HG02678 (cell line): ENCODE measurements around the gene VWF.

Experiments
- ATAC-seq: cut with Tn5 transposase; IDR thresholded peaks from one replicate; pipeline ENCODE4 v1.9.1; 2021; ENCODE audit warnings: mild to moderate bottlenecking, moderate library complexity; ENCODE audit not compliant: unreplicated experiment

The VWF gene

DNA sequence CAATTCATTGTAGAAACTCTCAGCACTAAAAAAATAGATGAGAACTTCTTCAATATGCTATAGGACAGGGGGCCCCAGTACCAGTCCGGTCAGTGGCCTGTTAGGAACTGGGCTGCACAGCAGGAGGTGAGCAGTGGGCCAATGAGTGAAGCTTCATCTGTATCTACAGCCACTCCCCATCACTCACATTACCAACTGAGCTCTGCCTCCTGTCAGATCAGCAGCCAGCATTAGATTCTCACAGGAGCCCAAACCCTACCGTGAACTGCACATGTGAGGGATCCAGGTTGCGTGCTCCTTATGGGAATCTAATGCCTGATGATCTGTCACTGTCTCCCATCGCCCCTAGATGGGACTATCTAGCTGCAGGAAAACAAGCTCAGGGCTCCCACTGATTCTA, 163.7 kb downstream of the VWF start:
- ATAC-seq = no peak

DNA sequence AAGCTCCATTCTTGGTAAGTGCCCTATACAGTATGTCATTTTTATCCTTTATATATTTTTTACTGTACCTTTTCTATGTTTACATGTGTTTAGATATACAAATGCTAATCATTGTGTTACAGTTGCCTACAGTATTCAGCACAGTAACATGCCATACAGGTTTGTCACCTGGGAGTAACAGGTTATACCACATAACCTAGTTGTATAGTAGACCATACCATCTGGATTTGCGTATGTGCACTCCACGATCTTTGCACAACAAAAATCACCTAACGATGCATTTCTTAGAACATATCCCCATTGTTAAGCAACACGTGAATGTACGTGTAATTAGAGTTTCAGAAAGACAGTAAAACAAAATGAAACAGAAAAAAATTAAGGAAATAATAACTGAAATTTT, 167.5 kb downstream of the VWF start:
- ATAC-seq = no peak

DNA sequence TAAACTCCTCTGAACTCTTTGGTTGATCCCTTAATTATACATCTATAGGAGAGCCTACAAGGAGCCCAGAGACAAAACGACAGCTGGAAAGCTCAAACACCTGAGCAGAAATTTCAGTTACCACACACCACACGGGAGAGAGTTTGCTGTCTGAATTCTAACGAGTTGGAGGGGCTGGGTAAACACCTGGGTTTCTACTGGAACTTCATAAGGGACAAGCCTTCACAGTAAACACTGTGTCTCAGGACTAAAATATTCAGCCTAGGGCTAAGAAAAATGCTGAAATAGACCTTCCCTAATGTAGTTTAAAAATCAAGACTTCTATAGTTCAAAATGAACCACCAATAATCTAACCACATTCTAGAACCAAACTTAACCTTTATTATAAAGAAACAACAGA, 169.8 kb downstream of the VWF start:
- ATAC-seq = no peak

DNA sequence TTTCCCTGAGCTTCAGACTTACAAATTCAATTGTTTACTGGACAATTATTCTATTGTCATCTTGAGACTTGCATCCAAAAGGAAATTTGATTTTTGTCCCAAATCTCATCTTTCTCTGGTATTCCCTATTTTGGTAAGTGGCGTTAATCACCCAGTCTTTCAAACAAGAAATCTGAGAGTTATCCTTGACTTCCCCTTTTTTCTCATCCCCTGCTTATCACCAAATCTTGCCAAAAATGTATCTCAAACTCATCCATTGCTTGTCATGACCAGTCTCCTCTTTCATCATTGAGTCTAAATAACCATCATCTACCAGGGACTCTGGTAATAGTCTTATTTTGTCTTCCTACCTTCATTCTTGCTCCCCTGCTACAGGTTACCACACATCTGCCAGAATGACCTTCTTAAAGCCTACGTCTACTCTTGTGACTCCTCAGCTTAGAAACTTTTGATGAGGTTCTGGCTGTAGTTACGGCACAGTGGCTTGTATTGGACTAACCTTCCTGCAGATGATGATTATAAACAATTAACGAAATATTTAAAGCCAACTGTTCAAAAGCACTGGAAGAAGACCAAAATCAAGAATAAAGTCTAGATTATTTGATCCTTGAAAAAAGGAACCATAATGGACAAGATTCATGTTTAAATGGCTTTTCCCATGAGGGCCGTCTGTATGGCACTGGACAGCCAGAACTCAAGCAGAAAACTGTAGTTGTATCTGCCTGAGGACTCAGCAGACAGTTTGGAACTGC, 170.5 kb downstream of the VWF start:
- ATAC-seq = no peak

DNA sequence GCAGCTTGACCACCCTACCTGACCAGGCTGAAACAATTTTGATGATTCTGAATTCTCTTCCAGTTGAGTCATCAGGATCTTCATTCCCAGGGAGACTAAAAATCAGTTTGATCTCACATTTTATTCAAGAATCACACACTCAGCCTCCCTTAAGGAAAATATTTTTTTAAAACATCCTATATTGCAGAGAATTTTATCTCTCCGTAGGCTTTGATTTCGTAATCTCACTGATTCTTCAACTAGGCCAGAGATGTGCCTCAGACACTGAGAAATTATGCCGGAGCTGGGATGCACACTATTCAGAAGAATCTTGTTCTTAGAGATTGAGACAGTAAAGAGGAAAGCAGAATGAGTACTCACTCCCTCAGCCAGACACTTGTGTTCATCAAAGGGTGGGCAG, 172.4 kb downstream of the VWF start:
- no peak for ATAC-seq

DNA sequence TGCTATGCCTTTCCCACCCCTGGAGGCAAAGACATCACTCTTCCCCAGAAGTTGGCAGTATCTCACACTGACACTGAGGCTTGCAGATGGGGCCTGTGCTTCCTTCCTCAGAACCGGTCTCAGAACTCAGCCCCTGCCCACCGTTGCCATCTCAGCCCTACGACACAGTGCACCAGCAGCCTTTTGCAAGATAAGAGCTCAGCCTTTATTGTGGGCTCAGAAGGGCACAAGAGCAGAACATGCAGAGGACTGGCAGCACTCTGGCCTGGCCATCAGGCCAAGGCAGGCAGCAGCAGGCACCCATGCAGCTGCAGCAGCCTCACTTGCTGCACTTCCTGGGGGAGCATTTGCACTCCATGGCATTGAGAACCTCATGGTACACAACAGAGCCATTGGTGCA, 175.8 kb downstream of the VWF start:
- no peak for ATAC-seq

DNA sequence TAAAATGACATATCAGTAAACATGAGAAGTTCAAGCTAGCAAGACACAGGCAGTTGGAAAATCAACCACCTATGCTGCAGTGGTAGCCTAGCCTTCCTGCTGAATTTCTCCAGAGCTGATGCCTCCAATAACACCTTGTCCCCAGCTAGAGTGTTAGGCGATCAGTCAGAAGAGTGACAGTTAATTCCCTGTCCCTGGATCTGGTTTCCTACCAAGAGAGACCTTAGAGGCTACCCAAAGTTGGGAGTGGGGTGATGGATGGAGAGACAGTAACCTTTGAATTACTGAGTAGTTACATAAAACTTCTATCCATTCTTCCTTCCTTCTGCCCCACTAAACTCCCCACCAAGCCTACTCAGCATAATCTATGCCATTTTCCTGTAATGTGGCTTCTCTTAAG, 177.5 kb downstream of the VWF start:
- no peak for ATAC-seq

DNA sequence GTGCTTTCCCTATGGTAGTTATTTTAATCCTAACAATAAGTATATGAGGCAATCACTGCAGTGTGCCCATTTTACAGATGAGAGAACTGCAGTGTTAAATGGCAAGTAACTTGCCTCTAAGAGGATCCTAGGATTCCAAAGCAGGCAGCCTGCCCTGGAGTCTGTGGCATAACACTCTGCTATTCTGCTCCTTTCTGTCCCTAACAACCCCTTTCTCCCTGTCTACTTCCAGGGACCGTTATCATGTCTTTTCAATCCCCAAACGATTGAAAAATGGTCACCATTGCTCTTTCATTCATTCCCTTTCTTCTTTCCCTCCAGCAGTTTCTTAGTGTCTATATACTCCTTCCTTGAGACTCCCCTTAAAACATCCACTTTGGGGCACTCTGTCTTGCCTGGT, 178.1 kb downstream of the VWF start:
- no peak for ATAC-seq

DNA sequence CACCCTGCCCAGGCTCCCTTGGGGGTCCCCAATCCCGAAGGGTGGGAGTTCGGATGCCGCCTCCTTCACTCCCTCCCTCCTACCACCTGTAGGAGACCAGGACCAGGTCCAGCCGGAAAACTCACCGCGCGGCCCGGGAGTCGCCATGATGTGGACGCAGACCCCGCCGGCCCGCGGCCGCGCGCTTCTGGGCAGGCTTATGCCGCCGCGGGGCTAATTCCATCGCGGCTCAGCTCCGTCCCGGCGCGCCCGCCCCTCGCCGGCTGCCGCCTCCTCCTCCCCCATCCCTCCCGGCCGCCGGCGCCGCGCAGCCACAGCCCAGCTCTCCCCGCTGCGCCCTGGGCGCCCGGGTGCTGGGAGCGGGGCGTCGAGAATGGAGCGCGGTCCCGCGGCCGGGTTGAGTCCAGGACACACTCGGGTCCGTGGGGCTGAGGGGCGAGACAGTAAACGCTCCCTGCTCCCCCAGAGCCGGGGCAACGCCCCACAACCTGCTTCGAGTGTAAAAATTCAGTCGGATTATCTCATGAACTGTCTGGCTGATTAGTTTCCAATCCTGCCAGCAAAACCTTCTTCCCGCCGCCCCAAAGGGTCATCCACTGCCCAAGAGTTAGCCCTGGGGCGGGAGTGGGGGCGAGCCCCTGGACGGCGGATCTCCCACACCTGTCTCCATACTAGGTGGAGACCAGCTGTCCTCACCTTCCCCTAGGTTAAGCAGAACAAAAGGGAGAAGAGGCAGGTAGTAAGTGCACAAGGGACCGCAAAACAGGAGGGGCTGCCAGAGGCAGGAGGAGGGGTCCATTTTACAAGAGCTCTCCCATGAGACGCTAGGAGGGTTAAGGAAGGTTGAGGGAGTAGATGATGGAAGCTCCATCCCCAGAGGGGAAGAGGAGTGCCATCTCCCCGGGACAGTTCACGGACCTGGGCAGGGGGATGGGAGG, 179.1 kb downstream of the VWF start, which contains the start of gene ANO2:
Gene ANO2, minus strand, starts transcription at position 189 of the 938 bp plus-strand sequence. Its CDS starts 42 bp downstream, at position 147.
- no peak for ATAC-seq

DNA sequence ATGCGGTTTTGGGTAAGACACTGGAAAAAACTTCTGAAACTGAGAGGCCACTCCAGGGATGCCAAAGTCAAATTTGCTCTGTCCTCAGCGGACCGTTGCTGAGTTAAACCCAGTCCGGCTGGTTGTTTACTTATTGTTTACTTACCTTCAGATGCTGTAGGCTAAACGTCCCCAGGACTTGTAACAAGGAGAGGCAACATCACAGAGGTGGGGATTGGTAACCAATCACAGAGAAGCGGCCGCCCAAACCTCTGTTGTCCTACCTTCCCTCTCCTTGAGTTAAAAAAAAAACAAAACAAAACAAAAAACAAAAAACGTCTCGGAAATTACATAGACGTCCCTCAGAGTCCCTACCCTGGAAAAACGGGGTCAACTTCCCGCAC, 179.8 kb downstream of the VWF start:
- no peak for ATAC-seq

DNA sequence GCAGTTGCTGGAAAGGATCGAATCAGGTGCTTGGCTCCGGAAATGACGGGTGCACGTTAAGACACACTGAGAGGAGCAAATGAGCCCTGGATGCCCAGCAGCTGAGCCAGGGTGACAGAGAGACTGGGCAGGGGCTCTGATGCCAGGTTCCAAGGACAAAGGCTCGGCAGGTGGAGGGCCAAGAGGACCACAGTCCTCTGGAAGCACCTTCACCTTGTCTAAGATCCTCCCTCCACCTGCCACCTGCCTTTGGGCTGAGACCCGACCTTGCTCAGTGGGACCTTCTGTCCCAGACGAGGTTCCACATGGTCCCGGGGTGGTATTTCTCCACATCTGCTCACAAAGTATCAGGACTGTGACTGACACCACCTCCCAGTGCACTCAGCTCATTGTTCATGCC, 180.4 kb downstream of the VWF start:
- no peak for ATAC-seq

DNA sequence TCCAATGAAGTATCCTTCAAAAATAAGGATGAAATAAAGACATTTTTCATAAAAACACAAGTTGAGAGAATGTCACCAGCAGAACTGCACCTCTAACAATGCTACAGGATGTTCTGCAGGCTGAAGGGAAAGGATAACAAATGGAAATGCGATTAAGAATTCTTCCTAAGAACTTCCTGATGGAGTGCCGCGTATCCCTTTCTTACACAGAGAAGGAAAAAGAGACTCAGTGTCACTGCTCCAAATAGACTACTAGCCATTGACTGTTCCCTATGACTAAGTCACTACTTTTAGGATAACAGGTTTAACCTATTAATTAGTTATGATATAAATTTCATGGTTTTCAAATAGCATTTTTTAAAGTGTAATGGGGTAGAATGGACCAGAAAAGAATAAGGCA, 182.6 kb downstream of the VWF start:
- ATAC-seq = no peak

DNA sequence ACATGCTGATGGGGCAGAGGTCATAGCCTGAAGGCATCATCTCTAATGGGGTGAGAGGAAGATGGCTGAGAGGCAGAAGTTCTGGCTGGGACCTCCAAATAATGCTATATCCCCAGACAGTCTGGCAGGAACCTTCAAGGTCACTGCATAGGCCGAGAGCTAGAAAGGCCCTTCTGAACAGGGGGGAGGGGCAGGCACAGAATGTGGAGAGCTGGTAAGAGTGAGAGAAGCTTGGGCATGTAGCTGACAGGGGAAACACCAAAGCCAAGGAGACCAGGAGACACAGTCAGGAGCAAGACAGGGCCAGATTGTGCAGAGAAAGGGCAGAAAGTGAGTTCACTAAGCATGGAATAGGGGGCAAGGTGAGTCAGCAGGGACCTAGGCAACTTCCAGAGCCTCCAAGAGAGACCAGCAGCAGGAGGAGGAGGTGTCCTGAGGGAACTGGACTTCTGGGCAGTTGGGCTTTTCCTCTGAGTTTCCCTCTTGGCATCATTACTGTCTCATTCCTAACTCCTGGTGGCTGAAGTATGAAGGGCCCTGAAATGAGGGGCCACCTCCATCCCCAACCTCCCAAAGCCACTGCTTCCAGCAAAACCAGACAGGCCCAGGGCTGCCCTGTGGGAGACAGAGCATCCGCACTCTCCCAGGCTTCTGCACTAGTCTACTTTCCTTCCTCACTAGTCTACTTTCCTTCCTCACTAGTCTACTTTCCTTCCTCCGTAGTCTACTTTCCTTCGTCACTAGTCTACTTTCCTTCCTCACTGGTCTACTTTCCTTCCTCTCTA, 196.5 kb downstream of the VWF start:
- no peak for ATAC-seq

DNA sequence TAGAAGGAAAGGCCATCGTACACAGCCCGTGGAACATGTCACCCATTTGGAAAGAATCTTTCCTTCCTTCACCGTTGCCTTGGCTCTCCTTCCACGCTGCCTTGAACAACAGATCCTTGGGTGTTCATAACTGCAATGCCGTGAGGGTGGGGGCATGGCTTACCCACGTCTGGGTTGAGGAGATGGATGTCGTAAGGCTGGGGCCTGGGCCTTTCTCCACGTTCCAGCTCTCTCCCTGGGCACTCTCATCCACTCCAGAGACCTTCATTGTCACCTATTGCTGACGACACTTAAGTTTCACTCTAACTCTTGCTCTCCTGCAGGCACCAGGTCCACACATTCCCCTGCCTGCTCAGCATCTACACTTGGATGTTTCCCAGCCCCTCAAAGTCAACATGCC, 198.8 kb downstream of the VWF start:
- ATAC-seq = no peak

DNA sequence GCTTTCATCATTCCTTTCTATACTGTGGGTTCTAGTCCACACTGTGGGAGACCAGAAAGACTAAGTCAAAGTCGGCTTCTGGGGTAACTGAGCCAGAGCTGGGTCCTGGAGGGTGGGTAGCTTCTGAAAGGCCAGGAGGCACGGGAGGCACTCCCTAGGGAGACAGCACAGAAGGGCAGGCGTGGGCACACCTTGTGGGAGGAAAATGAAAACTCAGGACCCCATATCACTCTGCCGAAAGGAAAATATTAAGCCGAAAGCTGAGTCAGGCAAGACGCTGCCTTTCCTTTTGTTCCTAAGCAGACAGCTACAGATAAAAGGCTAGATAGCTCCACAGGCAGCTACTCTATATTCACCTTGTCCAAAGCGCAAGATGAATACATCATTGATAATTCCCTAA, 200.1 kb downstream of the VWF start:
- no peak for ATAC-seq

DNA sequence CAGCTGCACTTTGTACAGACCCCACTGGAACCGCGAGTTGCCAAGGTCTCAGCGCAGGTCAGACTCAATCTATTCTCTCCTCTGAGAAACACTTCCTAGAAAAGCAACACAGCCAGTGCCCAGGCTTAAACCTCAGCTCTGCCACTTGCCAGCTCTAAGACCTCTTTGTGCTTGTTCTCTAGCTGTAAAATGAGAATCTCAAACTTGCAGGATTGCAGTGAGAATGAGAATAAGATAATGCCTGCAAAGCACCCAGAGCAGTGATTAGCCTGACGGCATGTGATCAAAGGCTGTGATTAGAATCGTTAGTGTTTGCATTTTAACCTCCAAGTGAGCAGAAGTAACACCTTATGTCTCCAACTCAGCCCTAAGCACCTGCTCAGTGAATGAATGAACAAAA, 200.7 kb downstream of the VWF start:
- ATAC-seq = no peak

DNA sequence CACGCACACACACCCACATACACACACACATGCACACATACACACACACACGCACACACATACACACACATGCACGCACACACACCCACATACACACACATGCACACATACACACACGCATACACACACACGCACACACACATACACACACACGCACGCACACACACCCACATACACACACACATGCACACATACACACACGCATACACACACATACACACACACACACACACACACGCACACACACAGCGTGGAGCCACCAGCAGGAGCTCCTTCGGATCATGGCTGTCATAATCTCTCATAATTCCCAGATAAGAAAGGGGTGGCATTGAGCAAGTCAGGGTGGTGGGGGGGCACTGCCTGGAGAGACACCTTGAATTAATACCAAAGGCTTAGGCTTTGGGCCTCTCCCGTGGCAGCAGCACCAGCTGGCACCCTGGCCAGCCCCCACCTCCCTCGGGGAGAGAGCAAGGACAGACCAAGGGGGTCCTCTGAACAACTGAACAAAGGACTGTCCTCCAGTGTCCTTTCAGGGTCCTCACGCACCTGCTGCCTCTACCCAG, 201.3 kb downstream of the VWF start:
- ATAC-seq = no peak

DNA sequence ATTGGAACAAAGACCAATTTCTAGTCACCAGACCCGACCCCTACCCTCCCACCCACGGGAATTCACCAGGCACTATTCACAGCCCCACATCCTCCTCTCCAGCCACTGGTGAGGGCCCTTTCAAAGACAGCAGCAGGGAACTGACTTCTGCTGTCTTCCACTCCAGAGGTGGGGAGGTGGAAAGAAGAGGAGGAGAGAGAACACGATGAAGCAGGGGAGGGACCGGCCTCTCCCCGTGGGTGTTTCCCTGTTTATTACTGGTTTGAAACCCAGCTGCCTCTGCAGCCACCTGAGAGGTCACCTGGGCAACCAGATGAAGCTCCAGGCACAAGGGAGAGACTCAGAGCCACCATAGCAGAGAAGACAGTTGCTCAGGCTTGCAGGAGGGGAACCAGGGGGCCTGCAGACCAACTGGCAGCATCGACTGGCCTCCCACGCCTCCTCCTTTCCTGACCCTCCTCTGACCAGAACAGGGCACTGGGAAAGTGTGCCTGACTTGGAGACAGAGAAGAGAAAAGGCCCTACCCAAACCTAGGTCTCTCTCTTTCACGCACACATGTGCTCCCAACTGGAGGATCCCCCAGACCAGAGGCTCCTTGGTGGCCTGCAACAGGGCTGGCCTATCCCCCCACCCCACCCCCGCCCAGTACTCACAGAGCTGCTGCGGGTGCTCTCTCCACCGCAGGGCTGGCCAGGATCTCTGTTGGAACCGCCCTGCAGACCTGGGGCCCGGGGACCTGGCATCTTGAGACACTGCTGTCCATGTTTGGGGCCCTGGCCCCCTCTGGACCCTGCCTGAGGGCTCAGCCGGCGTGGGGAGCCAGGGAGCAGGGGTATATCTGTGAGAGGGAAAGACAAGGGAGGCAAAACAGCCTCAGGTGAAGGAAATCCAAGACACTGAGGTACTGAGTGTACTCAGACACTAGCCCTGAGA, 202.2 kb downstream of the VWF start:
- ATAC-seq = no peak

DNA sequence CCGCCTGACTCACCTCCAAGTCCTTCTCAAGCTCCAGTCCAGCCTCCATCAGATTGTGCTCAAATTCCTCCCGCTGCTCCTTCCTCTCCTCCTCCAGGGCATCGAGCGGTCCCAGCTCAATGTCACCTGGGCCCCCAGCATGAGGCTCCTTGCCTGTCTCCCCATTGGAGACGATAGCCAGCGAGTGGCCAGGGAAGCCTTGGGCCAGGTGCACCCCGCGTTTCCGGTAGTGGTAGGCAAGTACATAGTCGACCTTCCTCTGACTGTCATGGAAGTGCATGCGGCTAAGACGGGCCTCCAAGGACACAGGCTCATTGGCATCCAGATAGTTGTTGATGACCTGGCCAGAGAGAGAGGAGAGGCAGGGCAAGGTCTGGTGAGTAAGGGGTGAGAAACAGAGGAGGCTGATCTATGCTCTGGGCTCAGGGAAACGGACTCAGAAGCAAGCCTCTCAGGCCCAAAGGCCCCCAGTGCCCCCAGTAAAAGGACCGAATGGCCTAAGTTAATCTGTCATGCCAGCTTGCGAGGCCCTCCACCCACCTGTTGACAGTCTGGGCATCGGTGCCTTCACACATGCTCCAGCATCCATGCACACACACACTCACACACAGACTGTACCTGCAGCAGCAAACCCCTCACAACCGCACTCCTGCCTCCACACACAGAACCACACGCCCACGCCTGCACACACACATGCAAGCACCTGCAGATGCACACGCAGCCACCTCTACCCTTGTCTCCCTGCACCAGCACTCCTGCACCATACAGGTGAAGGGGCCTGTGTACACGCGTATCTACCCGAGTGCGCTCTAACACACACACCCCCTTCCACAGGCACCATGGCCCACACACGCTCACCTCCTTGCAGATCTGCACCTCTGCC, 203.2 kb downstream of the VWF start:
- ATAC-seq = no peak
